Measurements from ENCODE around the gene SERPINA1. TPM values are rescaled to one million over a fixed set of nuclear protein-coding genes. Genes with fewer than 3 reads are reported as not detected.

SERPINA1 gene
- total RNA-seq, 1 donor from 2014 or later, result 0.58 TPM

GRCh38 chr14:94394025-94394493, 5.7 kb upstream of the SERPINA1 start:
- Mint-ChIP-seq H3K27me3 (ENCODE audit: low read depth) (no peaks in the 10 kb centered on the region), H3K9me3 (no peaks in the 10 kb centered on the region), H3K27ac (no peak overlapping the region), H3K4me1 (peaks cover 20% of the 10 kb centered on the region), H3K36me3 (no peaks in the 10 kb centered on the region), H3K4me3 (no peak overlapping the region)
- no peak for TF ChIP-seq CTCF (IDR thresholded peaks at IDR 0.05; ENCODE audit: unreplicated experiment)
- no peak for DNase-seq (ENCODE audit: low spot score in 2 of 2, unreplicated experiment in 2 of 2)

GRCh38 chr14:94393474-94393873, 5.1 kb upstream of the SERPINA1 start:
- DNase-seq (ENCODE audit: low spot score in 2 of 2, unreplicated experiment in 2 of 2), result no peak
- no peak overlapping the region for H3K4me3 Mint-ChIP-seq
- H3K36me3 Mint-ChIP-seq, result no peaks in the 10 kb centered on the region
- H3K4me1 Mint-ChIP-seq, result peaks cover 16% of the 10 kb centered on the region
- no peak overlapping the region for H3K27ac Mint-ChIP-seq
- H3K9me3 Mint-ChIP-seq, result no peaks in the 10 kb centered on the region
- H3K27me3 Mint-ChIP-seq (ENCODE audit: low read depth), result no peaks in the 10 kb centered on the region
- TF ChIP-seq CTCF (IDR thresholded peaks at IDR 0.05; ENCODE audit: unreplicated experiment), result no peak

- H3K27me3 Mint-ChIP-seq (ENCODE audit: low read depth), result no peaks in the 10 kb centered on the region
- no peak overlapping the region for H3K4me3 Mint-ChIP-seq
- H3K36me3 Mint-ChIP-seq, result no peaks in the 10 kb centered on the region
- TF ChIP-seq CTCF (IDR thresholded peaks at IDR 0.05; ENCODE audit: unreplicated experiment), result no peak
- peaks cover 7% of the 10 kb centered on the region for H3K4me1 Mint-ChIP-seq
- no peak overlapping the region for H3K27ac Mint-ChIP-seq
- no peaks in the 10 kb centered on the region for H3K9me3 Mint-ChIP-seq
- DNase-seq (ENCODE audit: low spot score in 2 of 2, unreplicated experiment in 2 of 2), result no peak
Measured at GRCh38 chr14:94392510-94392935, 4.1 kb upstream of the SERPINA1 start.

GRCh38 chr14:94391281-94391975, 3.0 kb upstream of the SERPINA1 start:
- TF ChIP-seq CTCF (IDR thresholded peaks at IDR 0.05; ENCODE audit: unreplicated experiment), result no peak
- H3K9me3 Mint-ChIP-seq, result no peaks in the 10 kb centered on the region
- no peaks in the 10 kb centered on the region for H3K27me3 Mint-ChIP-seq (ENCODE audit: low read depth)
- H3K4me3 Mint-ChIP-seq, result no peak overlapping the region
- H3K27ac Mint-ChIP-seq, result no peak overlapping the region
- no peaks in the 10 kb centered on the region for H3K36me3 Mint-ChIP-seq
- H3K4me1 Mint-ChIP-seq, result peaks cover 3% of the 10 kb centered on the region
- DNase-seq (ENCODE audit: low spot score in 2 of 2, unreplicated experiment in 2 of 2), result no peak

- TF ChIP-seq CTCF (IDR thresholded peaks at IDR 0.05; ENCODE audit: unreplicated experiment), result no peak
- Mint-ChIP-seq H3K4me3 (no peak overlapping the region), H3K27me3 (ENCODE audit: low read depth) (no peaks in the 10 kb centered on the region), H3K4me1 (peaks cover 3% of the 10 kb centered on the region), H3K9me3 (no peaks in the 10 kb centered on the region), H3K27ac (peak overlapping the region; percentile 19), H3K36me3 (no peaks in the 10 kb centered on the region)
- no peak for DNase-seq (ENCODE audit: low spot score in 2 of 2, unreplicated experiment in 2 of 2)
Measured at GRCh38 chr14:94390372-94391086, 2.1 kb upstream of the SERPINA1 start.

All from mesothelial cell of epicardium (in vitro differentiated cells).